T follicular helper cell (primary cell): Measurements from ENCODE around the gene TENT5A.

Source experiments
- DNase-seq: peaks from one replicate; pipeline ENCODE4 v3.0.0-alpha.2; 2020; ENCODE audit warnings: low read depth

TENT5A gene

GRCh38 chr6:81713205-81713604, 39.3 kb downstream of the TENT5A start:
- DNase-seq, result no peak

DNA sequence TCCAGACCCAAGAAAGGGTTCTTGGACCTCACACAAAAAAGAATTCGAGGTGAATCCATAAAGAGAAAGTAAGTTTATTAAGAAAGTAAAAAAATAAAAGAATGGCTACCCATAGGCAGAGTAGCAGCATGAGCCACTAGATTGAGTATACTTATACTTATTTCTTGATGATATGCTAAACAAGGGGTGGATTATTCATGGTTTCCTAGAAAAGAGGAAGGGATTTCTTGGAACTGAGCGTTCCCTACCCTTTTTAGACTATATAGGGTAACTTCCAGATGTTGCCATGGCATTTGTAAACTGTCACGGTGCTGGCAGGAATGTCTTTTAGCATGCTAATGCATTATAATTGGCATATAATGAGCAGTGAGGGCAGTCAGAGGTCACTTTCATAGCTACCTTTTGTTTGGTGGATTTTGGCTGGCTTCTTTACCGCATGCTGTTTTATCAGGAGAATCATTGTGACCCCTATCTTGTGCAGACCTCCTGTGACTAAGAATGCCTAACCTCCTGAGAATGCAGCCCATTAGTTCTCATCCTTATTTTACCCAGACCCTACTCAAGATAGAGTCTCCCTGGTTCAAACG, 44.3 kb downstream of the TENT5A start:
- DNase-seq, result no peak

- no peak for DNase-seq
Measured at GRCh38 chr6:81704700-81705099, 47.8 kb downstream of the TENT5A start.

- DNase-seq, result no peak
Measured at GRCh38 chr6:81700414-81700813, 52.1 kb downstream of the TENT5A start.

DNA sequence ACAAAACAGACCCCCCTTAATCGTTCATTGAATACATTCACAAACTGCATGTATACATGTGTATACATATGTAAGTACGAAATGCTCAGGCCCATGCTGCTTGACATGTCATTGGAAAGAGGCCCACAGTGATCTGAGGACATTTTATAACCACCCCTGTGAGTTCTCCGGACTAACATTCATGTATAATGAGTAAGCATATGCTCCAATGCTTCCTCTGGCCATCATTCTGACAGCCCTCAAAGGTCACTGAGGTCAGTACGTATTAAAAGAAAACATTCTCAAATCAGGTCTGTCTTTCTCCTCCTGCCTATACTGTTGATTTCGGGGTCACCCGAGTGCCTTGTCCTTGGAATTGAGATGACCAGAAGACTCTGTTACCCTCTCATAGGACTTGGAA, 54.9 kb downstream of the TENT5A start:
- DNase-seq, result no peak

DNA sequence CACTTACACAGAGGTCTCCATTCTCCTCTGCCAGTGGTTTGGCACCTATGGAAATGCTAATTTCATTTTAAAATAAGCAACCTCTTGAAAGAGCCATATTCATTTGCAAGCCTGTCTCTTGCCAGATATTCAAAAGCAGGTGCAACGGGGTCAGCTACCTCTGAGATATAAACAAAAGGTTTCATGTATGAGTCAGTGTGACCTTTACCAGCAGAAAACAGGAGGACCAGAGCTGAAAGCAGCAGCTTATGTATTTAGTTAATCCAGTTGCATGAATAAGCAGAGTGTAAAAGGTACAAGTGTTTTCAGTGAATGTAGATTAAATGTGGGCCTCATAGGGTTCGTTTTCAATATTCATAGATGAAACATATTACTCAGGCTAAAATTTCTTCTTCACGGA, 56.0 kb downstream of the TENT5A start:
- DNase-seq, result no peak
